ENCODE results near the gene SPINK2. TPM values are rescaled to one million over a fixed set of nuclear protein-coding genes. Genes with fewer than 3 reads are reported as not detected.

Gene SPINK2
- total and polyA plus RNA-seq, 2 donors (not counting 3 experiments of a cell fraction or from before 2014, with no cell fraction given): 0.71 TPM; not detected in 1

GRCh38 chr4:56860781-56861180 is 39.3 kb upstream of the SPINK2 start:
- no peaks in the 10 kb centered on the region for H4K20me1 ChIP-seq (replicated peaks; ENCODE audit: control insufficient read depth, extremely low read depth, insufficient read depth, low read length)
- no TSS peak for BruUV-seq (replicated peaks)
- no peak overlapping the region for H3K9ac ChIP-seq (replicated peaks; ENCODE audit: extremely low read depth, insufficient read depth, low read length)
- TF ChIP-seq JUN (IDR thresholded peaks at IDR 0.05; ENCODE audit: borderline replicate concordance, insufficient read depth, insufficient read length, low read depth): no peak
- no peak for TF ChIP-seq EZH2 (IDR thresholded peaks at IDR 0.05; ENCODE audit: borderline replicate concordance, low read depth, low read length, severe bottlenecking)
- no peak for TF ChIP-seq POLR2AphosphoS5 (IDR thresholded peaks at IDR 0.05; ENCODE audit: insufficient read depth, low read depth, low read length)
- TF ChIP-seq POLR2A (IDR thresholded peaks at IDR 0.05; ENCODE audit: low read depth, low read length): no peak
- no peak for TF ChIP-seq MYC (IDR thresholded peaks at IDR 0.05; ENCODE audit: low read depth, low read length)
- no peak for TF ChIP-seq MAX (IDR thresholded peaks at IDR 0.05; ENCODE audit: insufficient read depth, insufficient read length)
- no peak for TF ChIP-seq FOS (IDR thresholded peaks at IDR 0.05; ENCODE audit: borderline replicate concordance, insufficient read depth, low read length)
- TF ChIP-seq GATA2 (IDR thresholded peaks at IDR 0.05; ENCODE audit: insufficient read depth, insufficient read length, low read depth, low read length): no peak
- TF ChIP-seq, protein P1, sequence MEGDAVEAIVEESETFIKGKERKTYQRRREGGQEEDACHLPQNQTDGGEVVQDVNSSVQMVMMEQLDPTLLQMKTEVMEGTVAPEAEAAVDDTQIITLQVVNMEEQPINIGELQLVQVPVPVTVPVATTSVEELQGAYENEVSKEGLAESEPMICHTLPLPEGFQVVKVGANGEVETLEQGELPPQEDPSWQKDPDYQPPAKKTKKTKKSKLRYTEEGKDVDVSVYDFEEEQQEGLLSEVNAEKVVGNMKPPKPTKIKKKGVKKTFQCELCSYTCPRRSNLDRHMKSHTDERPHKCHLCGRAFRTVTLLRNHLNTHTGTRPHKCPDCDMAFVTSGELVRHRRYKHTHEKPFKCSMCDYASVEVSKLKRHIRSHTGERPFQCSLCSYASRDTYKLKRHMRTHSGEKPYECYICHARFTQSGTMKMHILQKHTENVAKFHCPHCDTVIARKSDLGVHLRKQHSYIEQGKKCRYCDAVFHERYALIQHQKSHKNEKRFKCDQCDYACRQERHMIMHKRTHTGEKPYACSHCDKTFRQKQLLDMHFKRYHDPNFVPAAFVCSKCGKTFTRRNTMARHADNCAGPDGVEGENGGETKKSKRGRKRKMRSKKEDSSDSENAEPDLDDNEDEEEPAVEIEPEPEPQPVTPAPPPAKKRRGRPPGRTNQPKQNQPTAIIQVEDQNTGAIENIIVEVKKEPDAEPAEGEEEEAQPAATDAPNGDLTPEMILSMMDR (IDR thresholded peaks at IDR 0.05; ENCODE audit: extremely low read depth in 1 of 2, insufficient read depth in 1 of 2, low read depth in 1 of 2, low read length in 2 of 2): no peak
- peaks cover 10% of the 10 kb centered on the region in 2 experiments for H3K27me3 ChIP-seq (ENCODE audit: control insufficient read depth in 2 of 2, insufficient read depth in 2 of 2, low read length in 2 of 2)
- POLR2A ChIA-PET: no interaction called here
- CTCF ChIA-PET: interaction anchor here (1.5 kb wide), 1 partner anchor 13 kb away, joined by 4 read pairs; no protein-coding TSS in a partner anchor
- H3K27ac ChIP-seq (ENCODE audit: insufficient read depth, low read depth, low read length): no peak overlapping the region
- dilution Hi-C loops (cut with MboI; ENCODE audit: extremely low pct_ligation_motif_present, low sequenced_read_pairs) (no loop called here), intact Hi-C loops (cut with micrococcal nuclease) (no loop called here)
- H3K36me3 ChIP-seq (ENCODE audit: control insufficient read depth in 2 of 2, extremely low read depth in 1 of 2, insufficient read depth in 2 of 2, low read length in 2 of 2): no peaks in the 10 kb centered on the region
- H3K9me3 ChIP-seq (replicated peaks; ENCODE audit: control insufficient read depth, insufficient read depth, low read length): no peaks in the 10 kb centered on the region
- no peak overlapping the region for H2AFZ ChIP-seq (ENCODE audit: low read depth, low read length)
- H3K4me3 ChIP-seq (replicated peaks in 1 of 3; ENCODE audit: insufficient read depth in 1 of 3, low read depth in 1 of 3, low read length in 3 of 3): no peak overlapping the region
- no peaks in the 10 kb centered on the region for H3K79me2 ChIP-seq (ENCODE audit: control insufficient read depth, insufficient read depth, low read length)
- no peaks in the 10 kb centered on the region for H3K4me1 ChIP-seq (ENCODE audit: control insufficient read depth, extremely low read depth, insufficient read depth, low read length)
- H3K9me1 ChIP-seq (replicated peaks; ENCODE audit: control insufficient read depth, extremely low read depth, insufficient read depth, low read length): no peaks in the 10 kb centered on the region
- DNase-seq (ENCODE audit: low read depth, low spot score) (no peak), FAIRE-seq (no peak)
- no peak overlapping the region for H3K4me2 ChIP-seq (ENCODE audit: insufficient read depth, low read length)

Measured in endothelial cell of umbilical vein (primary cell).